ENCODE measurements around the gene HRAS.

The HRAS gene

DNA sequence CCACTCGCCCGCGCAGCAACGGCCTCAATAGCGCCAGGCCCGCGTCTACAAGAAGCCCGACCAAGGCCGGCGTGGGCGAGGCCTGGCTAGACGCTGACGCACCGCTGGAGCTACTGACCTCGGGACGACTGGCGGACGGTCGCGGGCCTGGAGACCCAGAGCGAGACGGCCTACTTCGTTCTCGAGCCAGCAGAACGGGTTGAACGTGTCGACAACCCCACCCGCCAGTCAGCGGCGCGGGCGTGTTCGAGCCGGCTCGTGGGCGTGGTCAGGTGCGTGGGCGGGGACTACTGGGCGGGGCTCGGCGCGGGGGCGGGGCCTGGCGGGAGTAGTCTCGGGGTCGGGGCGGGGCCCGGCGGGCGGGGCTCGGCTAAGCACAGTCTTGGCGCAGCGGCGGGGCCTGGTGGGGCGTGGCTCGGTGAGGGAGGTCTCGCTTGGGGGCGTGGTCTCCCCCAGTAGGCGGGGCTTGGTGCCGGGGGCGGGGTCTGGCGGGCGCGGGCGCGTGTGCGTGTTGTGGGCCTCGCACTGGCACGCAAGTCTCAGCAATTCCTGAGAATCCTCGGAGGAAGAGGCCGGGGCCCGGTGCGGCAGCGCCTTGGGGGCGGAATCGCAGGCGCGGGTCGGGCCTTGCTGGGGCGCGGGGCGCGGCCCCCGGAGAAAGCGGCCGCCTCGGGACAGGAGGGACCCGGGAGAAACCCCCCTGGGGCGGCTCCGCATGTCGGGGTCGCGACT lies 28.2 kb downstream of the HRAS start, which contains the start of gene RNH1:
Gene RNH1 (minus strand): TSS at position 248 of the 732 bp plus-strand sequence. CDS start 5,080 bp downstream, outside the sequence.
- DNase-seq: peak; percentile 99

DNA sequence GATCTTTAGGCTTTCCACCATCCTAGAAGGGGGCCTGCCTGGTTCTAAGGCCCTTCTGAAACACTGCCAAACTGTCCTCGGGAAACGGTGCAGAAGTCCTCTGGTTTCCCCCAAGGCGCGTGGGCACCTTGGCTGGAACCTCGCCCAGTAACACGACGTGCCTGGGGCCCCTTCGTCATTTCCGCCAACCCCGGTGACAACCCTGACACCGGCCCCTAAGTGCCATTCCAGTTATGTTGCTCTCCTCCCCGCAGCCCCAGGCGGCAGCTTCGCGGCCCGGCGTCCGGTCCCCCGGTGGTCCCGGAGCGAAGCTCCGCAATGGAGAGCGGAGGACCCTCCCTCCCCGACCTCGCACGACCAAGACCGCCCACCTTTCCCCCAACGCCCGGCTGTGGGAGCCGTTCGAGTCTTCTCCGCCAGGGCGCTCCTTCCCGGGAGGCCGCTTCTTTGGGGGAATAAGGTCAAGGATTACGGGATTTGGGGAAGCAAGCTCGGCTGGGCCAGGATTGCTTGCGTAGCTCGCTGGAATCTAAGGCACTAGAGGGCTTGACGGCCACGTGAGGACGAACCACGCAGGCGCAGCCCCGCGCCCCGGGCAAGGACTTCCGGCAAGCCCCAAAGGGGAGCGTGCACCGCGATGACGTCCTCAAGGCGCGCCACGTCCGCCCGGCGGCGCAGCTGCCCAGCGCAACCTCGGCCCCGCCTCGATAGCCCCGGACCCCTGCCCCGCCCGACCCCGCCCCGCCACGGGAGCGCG lies 29.0 kb downstream of the HRAS start:
- DNase-seq: peak; percentile 98

DNA sequence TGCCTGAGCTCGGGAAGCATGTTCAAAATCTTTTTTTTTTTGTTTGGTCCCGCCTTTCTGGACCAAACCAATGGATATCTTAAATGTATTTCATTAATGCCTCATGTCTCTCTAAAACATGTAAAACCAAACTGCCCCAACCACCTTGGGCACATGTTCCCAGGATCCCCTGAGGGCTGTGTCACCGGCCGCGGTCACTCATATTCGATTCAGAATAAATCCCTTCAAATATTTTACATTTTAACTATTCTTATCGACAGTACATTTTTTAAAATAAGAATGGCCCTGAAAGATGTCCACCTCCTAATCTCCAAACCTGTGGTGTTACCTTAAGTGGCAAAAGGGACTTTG lies 30.4 kb downstream of the HRAS start:
- no peak for DNase-seq

DNA sequence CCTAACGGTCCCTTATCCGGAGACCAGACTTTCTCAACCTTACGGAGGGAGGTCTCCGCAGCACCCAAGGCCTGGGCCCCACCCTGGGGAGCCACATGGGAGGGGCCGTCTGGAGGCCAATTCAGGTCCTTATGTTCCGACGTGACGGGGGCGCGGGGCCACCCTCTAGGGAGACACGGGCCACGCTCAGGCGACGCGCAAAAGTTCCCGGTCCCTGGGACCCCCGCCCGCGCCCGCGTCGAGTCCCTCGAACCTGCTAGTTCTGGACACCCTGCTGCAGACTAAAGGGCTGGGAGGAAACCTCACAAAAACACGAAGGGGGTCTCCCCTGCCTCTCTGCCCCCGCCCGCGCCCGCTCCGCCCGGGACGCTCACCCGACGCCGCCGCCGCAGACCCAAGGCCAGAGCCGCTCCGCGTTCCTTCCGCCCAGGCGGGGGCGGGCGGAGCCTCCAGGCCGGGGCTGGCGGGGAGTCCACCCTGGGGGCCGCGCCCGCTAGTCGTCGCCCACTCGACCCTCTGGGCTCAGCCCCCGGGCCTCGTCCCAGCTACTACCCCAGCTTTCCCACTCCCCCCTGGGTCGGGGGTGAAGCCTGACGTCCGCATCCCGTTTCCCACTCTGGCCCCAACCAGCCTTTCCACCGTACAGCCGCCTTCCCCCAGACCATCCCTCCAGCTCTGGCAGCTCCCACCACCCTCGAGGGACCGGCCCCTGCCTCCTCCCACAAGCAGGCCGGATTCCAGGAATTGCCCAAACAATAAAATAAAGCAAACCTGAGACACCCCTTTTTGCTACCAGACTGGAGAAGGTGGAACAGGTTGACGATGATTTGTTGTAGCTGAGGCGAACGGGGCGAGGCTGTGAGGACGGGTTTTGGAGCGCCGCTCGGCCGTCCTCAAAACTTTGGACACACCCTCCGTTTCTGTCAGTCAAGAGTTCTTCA lies 31.1 kb downstream of the HRAS start:
- peak; percentile 19 for DNase-seq

DNA sequence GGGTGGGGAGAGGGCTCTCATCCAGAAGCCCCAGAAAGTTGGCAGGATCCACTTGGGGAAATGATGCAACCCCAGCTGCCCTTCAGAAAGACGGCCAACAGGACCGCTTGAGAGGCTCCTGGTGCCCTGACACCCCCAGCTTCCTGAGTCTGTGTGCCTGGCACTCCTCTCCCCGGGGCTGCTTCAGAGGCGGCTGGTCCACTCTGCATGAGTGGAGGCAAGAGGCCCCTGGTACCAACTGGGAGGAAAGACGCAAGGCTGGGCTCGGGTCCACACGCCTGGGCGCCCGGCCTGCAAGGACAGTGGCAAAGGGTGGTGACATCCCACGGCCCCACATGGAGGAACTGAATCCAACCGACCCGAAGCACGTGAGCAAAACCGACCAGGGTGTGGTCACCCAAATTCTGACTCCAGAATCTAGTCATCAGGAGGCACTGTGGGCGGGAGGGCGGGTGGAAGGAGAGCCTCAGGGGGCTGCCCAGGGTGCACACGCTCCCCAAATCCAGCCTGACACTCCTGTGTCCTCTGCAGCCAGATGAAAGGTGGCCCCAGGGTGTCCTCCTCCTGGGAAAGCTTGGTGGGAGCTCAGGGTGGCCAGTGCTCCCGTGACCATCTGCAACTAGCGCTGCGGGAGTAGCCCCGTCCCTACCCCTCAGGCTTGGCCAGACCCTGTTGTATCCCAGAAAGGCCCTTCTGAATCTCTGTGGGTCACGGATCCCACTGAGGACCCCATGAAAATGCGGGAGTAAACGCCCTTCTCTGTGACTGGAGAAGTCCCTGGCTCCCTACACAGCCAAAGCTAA lies 32.0 kb downstream of the HRAS start:
- DNase-seq: peak; percentile 79

DNA sequence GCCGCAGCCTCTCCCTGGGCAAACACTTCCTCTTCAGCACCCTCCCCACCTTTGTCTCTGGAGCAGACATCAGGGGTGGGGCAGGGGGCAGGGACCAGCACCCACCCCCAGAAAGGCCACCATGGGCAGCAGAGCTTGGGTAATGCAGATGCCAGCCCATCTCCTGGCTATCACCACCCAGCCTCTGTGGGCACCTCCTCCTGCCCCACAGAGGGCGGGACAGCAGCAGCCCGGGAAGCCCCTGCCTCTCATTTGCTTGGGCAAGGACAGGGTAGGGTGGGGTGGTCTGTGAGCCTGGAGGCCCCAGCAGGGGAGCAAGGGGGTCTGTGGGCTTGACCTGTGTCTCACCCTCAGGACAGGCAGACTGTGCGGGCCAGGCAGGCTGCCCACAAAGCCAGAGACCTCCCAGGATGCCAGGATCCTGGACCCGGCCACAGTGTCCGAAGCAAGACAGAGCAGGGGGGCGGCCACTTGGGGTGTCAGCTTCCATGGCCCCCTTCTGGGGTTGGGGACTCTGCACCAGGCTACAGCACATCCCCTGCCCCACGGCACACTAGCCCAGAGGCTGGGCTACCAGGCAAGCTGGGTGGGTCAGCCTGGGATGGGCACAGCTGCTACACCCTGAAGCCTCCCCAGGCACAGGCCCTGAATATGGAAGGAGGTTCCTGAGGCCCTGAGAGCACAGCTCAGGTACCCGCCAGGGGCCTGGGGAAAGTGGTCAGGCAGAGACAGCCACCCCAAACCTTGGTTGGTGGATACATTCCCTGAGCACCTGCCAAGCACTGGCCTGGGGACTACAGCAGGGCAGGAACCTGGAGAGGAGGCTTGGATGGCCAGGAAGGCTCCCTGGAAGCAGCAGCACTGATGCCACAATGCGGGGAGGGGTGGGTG lies 32.8 kb downstream of the HRAS start:
- no peak for DNase-seq

DNA sequence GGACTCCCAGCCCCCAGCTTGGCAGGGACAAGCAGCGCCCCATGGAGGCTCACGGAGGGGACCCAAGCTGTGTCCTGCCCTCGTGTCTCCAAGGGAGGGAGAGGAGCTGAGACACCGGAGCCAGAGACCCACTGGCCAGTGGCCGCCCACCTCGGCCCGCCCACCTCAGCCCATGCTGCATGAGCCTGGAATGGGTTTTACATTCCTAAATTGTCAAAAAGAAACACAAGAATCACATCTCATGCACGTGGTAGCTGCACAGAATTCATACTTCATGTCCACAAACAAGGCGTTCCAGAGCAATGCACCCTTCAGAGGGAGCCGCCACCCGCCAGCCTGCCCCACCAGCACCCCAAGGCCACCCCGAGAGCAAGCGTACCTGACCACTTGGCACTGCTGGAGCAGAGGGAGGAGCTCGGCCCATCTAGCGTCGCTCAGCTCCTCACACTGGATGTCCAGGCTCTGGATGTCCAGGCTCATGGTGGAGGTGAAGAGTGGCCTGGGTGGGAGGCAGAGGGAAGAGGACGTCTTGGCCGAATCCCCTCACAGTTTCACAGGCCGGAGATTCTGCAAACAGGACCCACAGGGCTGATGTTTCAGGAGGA lies 33.6 kb downstream of the HRAS start:
- no peak for DNase-seq

DNA sequence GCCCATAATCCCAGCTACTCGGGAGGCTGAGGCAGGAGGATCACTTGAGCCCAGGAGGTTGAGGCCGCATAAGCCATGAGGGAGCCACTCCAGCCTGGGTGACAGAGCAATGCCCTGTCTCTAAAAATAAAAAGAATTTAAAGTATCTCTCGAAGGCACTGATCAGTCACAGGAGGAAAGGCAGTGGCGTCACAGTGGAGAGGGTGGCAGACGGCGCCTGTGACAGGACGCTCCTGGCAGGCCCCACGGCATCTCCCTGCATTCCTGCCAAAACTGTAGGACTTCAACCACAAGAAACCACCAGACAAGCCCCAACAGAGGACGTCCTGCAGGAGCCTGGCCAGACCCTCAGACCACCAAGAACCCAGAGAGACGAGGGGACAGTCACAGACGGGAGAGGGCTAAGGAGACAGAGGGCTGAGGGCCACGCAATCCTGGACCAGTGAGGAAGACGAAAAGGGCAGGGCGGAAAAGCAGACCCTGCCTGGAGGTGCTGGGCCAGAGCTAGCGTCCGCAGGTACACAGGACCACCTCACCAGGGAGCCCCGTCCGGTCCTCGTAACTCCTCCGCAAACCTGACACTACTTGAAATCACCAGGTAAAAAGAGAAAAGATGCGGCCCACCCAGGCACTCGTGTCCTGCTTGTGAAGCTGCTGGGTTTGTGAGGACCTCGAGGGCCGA lies 34.2 kb downstream of the HRAS start:
- DNase-seq: no peak

DNA sequence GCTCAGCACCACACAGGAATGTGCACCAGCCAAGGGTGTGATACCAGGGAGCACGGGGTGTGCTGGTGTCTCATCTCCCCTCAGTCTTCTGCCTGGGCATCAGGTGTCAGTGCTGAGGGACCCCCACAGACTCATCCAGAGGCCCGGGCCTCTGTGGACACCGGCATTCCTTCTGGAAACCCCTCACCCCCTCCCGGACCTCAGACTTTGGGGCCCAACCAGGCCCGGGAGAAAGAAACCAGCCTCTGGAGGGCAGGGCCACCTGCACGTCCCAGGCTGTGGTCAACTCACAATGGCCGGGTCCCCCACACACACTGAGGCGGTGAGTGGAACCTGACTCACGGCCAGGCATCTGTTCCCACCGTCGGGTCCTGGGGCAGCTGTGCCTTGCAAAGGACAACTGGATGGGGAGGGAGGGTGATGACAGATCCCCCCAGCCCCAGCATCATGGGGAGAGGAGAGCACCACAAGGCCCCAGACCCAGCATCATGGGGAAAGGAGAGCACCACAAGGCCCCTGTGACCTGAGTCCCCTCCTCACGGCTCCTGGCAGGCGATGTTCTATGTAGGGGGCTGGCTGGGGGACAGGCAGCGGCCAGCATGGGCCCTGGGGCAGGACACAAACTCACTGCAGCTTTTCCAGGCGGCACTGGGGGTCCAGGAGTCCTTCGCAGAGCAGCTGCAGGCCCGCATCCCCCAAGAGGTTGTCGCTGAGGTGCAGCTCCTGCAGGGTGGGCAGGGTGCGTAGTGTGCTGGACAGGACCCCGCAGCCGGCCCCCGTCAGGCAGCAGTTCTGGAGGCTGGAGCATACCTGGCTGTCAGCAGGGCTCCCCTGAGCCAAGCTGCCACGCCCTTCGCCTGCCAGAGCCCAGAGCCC lies 35.9 kb downstream of the HRAS start:
- DNase-seq: no peak

DNA sequence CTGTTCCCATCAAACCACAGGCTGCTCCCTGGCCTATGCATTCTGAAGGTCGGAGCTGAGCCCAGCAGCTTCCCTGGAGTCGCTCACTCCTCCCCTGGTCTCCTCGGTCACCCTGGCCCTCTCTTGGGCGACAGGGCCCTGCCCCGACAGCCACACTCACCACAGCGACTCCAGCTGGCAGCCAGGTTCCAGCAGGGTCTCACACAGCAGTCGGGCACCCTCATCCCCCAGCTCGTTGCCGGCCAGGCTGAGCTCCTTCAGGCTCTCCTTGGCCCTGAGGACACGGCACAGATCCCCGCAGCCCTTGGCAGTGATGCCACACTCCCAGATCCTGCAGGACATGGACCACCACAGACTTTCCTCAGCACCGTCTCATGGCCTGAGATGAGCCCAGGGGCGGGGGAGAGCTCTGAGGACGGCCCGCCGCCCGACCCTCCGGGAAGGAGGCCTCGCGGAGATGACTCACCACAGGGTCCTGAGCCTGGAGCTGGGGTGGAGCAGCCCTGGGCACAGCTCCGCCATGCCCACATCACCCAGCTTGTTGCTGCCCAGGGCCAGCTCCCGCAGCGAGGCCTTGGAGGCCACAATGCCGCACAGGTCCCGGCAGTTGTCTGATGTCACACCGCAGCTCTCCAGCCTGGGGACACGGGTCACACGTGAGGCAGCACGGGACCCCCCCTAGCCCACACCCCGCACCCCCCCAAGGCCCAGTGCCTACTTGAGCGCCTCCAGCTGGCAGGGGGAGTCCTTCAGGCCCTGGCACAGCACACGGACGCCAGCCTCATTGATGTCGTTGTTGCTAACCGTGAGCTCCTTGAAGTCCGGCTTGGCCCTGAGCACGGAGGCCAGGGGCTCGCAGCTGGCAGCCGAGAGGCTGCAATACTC lies 36.8 kb downstream of the HRAS start:
- no peak for DNase-seq

DNA sequence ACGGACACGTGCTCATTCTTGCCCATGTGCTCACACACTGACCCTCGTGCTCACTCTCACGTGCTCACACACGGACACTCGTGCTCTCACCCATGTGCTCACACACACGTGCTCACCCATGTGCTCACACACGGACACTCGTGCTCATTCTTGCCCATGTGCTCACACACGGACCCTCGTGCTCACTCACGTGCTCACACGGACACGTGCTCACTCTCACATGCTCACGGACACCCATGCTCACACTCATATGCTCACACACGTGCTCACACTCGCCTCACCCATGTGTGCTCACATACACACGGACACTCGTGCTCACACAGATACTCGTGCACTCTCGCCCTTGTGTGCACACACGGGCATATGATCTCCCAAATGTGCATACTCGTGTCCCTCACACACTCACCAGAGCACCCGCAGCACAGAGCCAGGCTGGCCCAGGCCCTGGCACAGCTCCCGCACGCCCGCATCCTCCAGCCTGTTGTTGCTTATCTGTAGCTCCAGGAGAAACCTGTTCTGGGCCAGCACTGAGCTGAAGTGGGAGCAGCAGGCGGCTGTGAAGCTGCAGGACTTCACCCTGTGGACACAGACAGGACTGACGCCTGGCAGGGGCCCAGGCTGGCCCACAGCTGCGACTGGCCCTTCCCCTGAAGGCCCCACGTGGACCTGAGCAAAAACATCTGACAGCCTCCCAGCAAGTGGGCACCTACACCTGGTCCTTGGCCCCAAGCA lies 37.6 kb downstream of the HRAS start:
- no peak for DNase-seq

DNA sequence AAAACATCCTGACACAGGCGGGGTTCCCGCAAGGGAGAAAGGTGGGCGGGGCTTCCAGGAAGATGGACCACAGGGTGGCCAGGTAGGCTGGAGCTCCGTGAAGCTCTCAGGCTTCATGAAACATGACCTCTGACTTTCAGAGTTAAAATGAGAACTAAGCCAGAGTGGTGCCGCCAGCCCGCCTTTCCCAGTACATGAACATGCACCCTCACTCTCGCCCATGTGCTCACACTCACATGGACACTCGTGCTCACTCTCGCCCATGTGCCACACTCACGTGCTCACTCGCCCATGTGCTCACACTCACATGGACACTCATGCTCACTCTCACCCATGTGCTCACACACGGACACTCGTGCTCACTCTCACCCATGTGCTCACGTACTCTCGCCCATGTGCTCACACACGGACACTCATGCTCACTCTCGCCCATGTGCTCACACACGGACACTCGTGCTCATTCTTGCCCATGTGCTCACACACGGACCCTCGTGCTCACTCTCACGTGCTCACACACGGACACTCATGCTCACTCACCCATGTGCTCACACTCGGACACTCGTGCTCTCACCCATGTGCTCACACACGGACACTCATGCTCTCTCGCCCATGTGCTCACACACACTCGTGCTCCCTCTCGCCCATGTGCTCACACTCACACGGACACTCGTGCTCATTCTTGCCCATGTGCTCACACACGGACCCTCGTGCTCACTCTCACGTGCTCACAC lies 38.4 kb downstream of the HRAS start:
- no peak for DNase-seq

DNA sequence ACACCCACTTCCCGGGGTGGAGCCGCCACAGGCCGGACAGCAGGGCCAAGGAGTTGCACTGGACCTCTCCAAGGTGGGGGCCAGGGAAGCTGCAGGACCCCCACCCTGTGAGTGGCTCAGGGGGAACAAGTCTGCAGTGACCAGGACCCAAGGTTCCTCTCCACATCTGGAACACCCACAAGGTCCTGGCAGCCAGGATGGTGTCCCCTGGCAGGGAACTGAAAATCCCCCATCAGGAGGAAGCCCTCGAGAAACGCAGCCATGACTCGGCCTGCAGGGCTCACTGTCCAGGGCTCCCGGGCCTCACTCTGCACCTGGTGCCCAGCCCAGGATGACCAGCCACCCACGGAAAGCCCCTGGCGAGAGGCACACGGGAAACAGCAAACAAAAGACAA lies 39.8 kb downstream of the HRAS start:
- DNase-seq: no peak

DNA sequence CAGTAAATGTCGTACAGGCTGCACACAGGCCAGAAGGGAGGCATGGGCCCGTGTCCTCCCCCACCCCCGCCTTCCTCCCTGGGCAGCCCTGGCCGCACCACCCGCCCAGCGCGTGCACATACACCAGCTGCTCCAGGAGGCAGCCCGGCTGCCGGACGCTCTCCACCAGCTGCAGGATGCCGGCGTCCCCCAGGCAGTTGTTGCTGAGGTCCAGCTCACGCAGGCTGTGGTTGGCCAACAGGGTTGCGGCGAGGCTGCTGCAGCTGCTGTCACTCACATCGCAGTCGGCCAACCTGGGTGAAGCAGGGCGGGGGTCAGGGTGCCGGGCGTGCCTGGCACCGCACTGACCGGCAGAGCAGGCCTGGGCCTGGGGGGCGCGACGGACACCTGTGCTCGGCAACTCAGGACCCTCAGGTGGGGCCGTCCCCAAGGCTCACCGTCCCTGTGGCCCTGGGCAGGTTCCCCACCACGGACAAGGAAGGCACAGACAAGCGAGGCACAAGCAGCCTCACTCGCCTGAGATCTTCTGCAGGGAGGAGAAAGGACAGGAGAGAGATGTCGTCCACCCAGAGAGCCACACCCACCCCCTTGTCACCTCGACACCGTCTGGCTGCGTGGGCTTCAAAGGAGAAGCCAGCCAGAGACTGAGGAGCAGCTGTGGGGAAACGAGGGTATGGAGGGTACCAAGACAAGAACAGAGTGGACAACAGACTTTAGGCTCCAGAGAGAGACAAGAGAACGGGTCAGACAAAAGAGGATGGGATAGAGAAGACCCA lies 40.4 kb downstream of the HRAS start:
- DNase-seq: no peak

DNA sequence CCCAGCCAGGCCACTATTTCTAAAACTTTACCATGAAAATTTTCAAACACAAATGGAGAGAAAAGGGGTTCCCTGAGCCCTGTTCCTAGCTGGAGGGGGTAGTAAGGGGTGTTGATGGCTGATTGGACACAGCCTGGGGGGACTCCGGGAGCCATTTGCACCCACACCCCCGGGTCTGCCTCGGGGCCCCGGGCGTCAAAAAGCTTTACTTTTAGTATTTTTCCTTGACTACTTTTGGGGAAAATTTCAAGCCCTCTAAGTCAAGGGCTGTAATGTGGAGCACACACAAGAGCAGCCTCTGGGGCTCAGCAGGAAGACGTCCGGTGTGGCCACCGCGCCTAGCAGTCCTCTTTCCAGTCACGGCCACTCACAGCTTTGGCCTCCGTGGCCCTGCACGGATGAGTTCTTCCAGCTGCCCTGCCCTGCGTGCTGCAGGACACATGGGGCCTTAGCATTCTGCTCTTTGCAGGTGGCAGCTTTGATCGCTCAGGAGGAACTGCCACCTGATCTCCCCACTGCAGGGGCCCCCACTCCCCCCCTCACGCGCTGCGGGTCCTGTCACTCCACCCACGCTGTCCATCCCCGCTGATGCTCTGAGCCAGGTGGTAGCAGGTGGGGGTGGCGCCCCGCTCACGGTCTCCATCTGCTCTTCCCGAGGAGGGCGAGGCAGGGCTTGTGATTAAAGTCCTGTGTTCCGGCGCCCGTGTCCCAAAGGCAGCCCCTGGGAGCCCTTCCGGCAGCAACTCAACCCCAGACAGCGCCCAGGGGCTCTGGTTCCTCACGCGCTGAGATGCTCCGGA lies 42.7 kb downstream of the HRAS start:
- DNase-seq: no peak
